H9 (cell line): Measurements from ENCODE around the gene SLC6A19. TPM values are rescaled to one million over a fixed set of nuclear protein-coding genes. Genes with fewer than 3 reads are reported as not detected.

ENCODE experiments used
- DNase-seq: peaks from one replicate; pipeline ENCODE4 v3.0.0-alpha.2; 2017
- H2AFZ ChIP-seq: one replicate; pipeline ENCODE4 v1.6.1; 2013; ENCODE audit warnings: mild to moderate bottlenecking, low read length, control low read depth, moderate library complexity
- H2AK5ac ChIP-seq: 2 replicates; pipeline ENCODE4 v1.6.1; 2013; ENCODE audit warnings: low read length, control low read depth, mixed read lengths; ENCODE audit not compliant: insufficient read length
- H2BK120ac ChIP-seq: one replicate; pipeline ENCODE4 v1.6.1; 2013; ENCODE audit warnings: low read depth, mild to moderate bottlenecking, low read length, control low read depth, inconsistent platforms; ENCODE audit not compliant: poor library complexity, severe bottlenecking
- H2BK12ac ChIP-seq: 2 replicates; pipeline ENCODE4 v1.6.1; 2013; ENCODE audit warnings: low read length, control low read depth, mixed read lengths, low read depth; ENCODE audit not compliant: insufficient read length
- H2BK15ac ChIP-seq: 2 replicates; pipeline ENCODE4 v1.6.1; 2013; ENCODE audit warnings: low read depth, low read length, control low read depth
- H2BK20ac ChIP-seq: one replicate; pipeline ENCODE4 v1.6.1; 2013; ENCODE audit warnings: low read depth, mild to moderate bottlenecking, low read length, control low read depth, inconsistent platforms; ENCODE audit not compliant: poor library complexity, severe bottlenecking
- H2BK5ac ChIP-seq: 2 replicates; pipeline ENCODE4 v1.6.1; 2013; ENCODE audit warnings: low read length, control low read depth, mixed read lengths; ENCODE audit not compliant: insufficient read length
- H3K14ac ChIP-seq: 2 replicates; pipeline ENCODE4 v1.6.1; 2013; ENCODE audit warnings: low read length, control low read depth; ENCODE audit not compliant: insufficient read depth
- H3K18ac ChIP-seq: 2 replicates; pipeline ENCODE4 v1.6.1; 2013; ENCODE audit warnings: low read depth, mild to moderate bottlenecking, mixed read lengths, low read length, control low read depth; ENCODE audit not compliant: insufficient read length
- H3K23ac ChIP-seq: 2 replicates; pipeline ENCODE4 v1.6.1; 2013; ENCODE audit warnings: low read length, control low read depth, mixed read lengths, low read depth; ENCODE audit not compliant: insufficient read length
- H3K23me2 ChIP-seq: 2 replicates; pipeline ENCODE4 v1.6.1; 2013; ENCODE audit warnings: low read depth, mild to moderate bottlenecking, mixed read lengths, low read length, control low read depth; ENCODE audit not compliant: insufficient read length, poor library complexity, severe bottlenecking
- H3K27ac ChIP-seq: 2 replicates; pipeline ENCODE4 v1.5.1; 2013; ENCODE audit warnings: low read length, control low read depth, mixed read lengths, low read depth; ENCODE audit not compliant: insufficient read length
- H3K27me3 ChIP-seq: 2 replicates; pipeline ENCODE4 v1.6.1; 2013; ENCODE audit warnings: low read length, control low read depth, inconsistent platforms; ENCODE audit not compliant: insufficient read depth
- H3K4ac ChIP-seq: 2 replicates; pipeline ENCODE4 v1.6.1; 2013; ENCODE audit warnings: low read depth, mild to moderate bottlenecking, control low read depth, inconsistent platforms, low read length, moderate library complexity
- H3K4me1 ChIP-seq: 2 replicates; pipeline ENCODE4 v1.6.1; 2013; ENCODE audit warnings: low read length, control low read depth, inconsistent platforms; ENCODE audit not compliant: insufficient read depth
- H3K4me2 ChIP-seq: 2 replicates; pipeline ENCODE4 v1.6.1; 2013; ENCODE audit warnings: low read length, control low read depth, mixed read lengths; ENCODE audit not compliant: insufficient read length, insufficient read depth
- H3K56ac ChIP-seq: 2 replicates; pipeline ENCODE4 v1.6.1; 2013; ENCODE audit warnings: low read depth, mild to moderate bottlenecking, mixed read lengths, low read length, control low read depth; ENCODE audit not compliant: insufficient read length
- H3K79me1 ChIP-seq: 2 replicates; pipeline ENCODE4 v1.6.1; 2013; ENCODE audit warnings: low read depth, mild to moderate bottlenecking, moderate library complexity, low read length, control low read depth, inconsistent platforms; ENCODE audit not compliant: insufficient read depth, poor library complexity, severe bottlenecking
- H3K79me2 ChIP-seq: 2 replicates; pipeline ENCODE4 v1.6.1; 2013; ENCODE audit warnings: low read length, control low read depth, inconsistent platforms; ENCODE audit not compliant: insufficient read depth
- H3K9ac ChIP-seq: 2 replicates; pipeline ENCODE4 v1.6.1; 2013; ENCODE audit warnings: low read length, control low read depth, mixed read lengths; ENCODE audit not compliant: insufficient read length; ENCODE audit errors: extremely low read depth
- H3K9me3 ChIP-seq: one replicate; pipeline ENCODE4 v1.6.1; 2013; ENCODE audit warnings: low read depth, low read length, inconsistent platforms; ENCODE audit not compliant: control insufficient read depth
- H3T11ph ChIP-seq: one replicate; pipeline ENCODE4 v1.6.1; 2013; ENCODE audit warnings: mild to moderate bottlenecking, low read length, control low read depth, inconsistent platforms
- H4K20me1 ChIP-seq: one replicate; pipeline ENCODE4 v1.6.1; 2013; ENCODE audit not compliant: control insufficient read depth, insufficient read length, insufficient read depth
- H4K5ac ChIP-seq: 2 replicates; pipeline ENCODE4 v1.6.1; 2013; ENCODE audit warnings: low read depth, mild to moderate bottlenecking, mixed read lengths, low read length, control low read depth; ENCODE audit not compliant: insufficient read length
- H4K8ac ChIP-seq: replicated peaks from 2 replicates; pipeline ENCODE4 v1.6.1; 2013; ENCODE audit warnings: low read length, control low read depth, mixed read lengths, low read depth; ENCODE audit not compliant: insufficient read length
- H4K91ac ChIP-seq: 2 replicates; pipeline ENCODE4 v1.6.1; 2013; ENCODE audit warnings: low read depth, mild to moderate bottlenecking, moderate library complexity, mixed read lengths, low read length, control low read depth; ENCODE audit not compliant: insufficient read length
- H3K27ac Mint-ChIP-seq, 3 experiments: 2 replicates in 2 of 3; 3 replicates in 1 of 3; pipeline ENCODE4 v1.8.0; 2020 to 2021; ENCODE audit warnings: mixed read lengths in 3 of 3, mild to moderate bottlenecking in 1 of 3, moderate library complexity in 1 of 3
- H3K27me3 Mint-ChIP-seq: 2 replicates; pipeline ENCODE4 v1.8.0; 2021; ENCODE audit warnings: low read depth, mild to moderate bottlenecking, moderate library complexity, mixed read lengths
- H3K36me3 Mint-ChIP-seq, 3 experiments: 2 replicates in 2 of 3; 3 replicates in 1 of 3; pipeline ENCODE4 v1.8.0; 2020 to 2021; ENCODE audit warnings: low read depth in 3 of 3, mixed read lengths in 3 of 3; ENCODE audit not compliant: insufficient read depth in 1 of 3
- H3K4me1 Mint-ChIP-seq, 2 experiments: 2 replicates each; pipeline ENCODE4 v1.8.0; 2020; ENCODE audit warnings: mixed read lengths in 2 of 2
- H3K4me3 Mint-ChIP-seq, 2 experiments: 2 replicates in 1 of 2; 3 replicates in 1 of 2; pipeline ENCODE4 v1.8.0; 2020 to 2021; ENCODE audit warnings: mild to moderate bottlenecking in 2 of 2, mixed read lengths in 2 of 2, moderate library complexity in 1 of 2
- H3K9me3 Mint-ChIP-seq, 2 experiments: 2 replicates in 1 of 2; 3 replicates in 1 of 2; pipeline ENCODE4 v1.8.0; 2020; ENCODE audit warnings: mild to moderate bottlenecking in 2 of 2, mixed read lengths in 2 of 2, moderate library complexity in 1 of 2
- CTCF ChIP-seq: fragments of 200-600 bp; sonication (generic); conservative IDR thresholded peaks from 3 replicates; pipeline ENCODE4 v1.8.0; 2021; ENCODE audit warnings: antibody characterized with exemption, mild to moderate bottlenecking
- WGBS: extraction: QIAGEN DNeasy Blood & Tissue Kit; methylation state at CpG from one replicate; pipeline ENCODE4 v1.1.7; 2013; ENCODE audit warnings: missing lambda C conversion rate, low lambda C conversion rate, mixed read lengths; ENCODE audit not compliant: insufficient read length; ENCODE audit errors: extremely low coverage; 5-methylcytosine and 5-hydroxymethylcytosine counted together
- total RNA-seq: library from RNA; stranded (reverse); gene quantifications from 2 replicates; pipeline ENCODE4 v1.2.1, GENCODE V29; 2021

Gene SLC6A19
- total RNA-seq, 1 experiment from 2014 or later, result not detected

DNA sequence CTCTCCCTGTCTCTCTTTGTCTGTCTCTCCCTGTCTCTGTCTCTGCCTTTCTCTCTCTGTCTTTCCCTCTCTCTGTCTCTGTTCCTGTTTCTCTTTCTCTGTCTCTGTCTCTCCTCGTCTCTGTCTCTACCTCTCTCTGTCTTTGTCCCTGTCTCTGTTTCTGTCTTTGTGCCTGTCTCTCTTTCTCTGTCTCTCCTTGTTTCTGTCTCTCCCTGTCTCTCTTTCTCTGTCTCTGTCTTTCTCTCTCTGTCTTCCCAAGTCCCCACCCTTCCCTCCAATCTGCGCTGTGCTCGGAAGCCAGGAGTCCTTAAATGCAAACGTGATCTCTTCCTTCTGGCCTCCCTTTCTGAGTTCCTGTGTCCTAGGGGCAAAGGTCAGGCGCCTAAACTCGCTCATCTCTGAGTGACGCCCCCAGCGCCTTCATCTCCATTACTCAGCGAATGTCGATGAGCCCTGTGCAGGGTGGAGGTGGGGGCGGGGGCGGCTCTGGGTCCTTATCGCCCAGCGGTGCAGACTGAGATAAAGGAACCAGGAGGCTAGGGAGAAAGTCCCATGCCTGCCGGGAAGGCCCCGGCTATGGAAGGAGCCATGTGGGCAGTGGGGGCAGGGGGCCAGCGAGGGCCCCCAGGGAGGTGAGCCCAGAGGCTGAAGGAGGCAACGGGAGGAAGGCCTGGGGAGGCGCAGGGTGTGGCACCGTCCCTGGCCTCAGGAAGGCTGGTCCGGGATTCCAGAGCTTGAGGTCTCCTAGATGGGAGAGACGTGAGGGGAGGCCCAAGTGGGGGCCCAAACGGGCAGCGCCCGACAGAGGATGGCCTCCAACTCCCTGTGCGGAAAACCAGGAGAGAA, 1.5 kb upstream of the SLC6A19 start:
- Histone ChIP-seq H3K4ac (no peak overlapping the region), H2BK15ac (no peak overlapping the region), H2BK20ac (no peak overlapping the region), H4K8ac (no peak overlapping the region), H4K5ac (no peak overlapping the region), H3K9ac (no peak overlapping the region), H3T11ph (no peak overlapping the region), H3K23ac (no peak overlapping the region), H3K18ac (no peak overlapping the region), H3K27me3 (no peaks in the 10 kb centered on the region), H3K27ac (no peak overlapping the region), H3K14ac (no peak overlapping the region), H3K79me2 (no peaks in the 10 kb centered on the region), H4K20me1 (no peaks in the 10 kb centered on the region), H2BK5ac (no peak overlapping the region), H2BK120ac (no peak overlapping the region), H3K79me1 (no peaks in the 10 kb centered on the region), H3K23me2 (no peaks in the 10 kb centered on the region), H3K4me2 (no peak overlapping the region), H2BK12ac (no peak overlapping the region), H3K56ac (no peak overlapping the region), H2AK5ac (no peak overlapping the region), H3K4me1 (no peaks in the 10 kb centered on the region), H3K9me3 (no peaks in the 10 kb centered on the region), H2AFZ (no peak overlapping the region), H4K91ac (no peak overlapping the region)
- H3K9me3 Mint-ChIP-seq, result no peaks in the 10 kb centered on the region
- H3K36me3 Mint-ChIP-seq, result no peaks in the 10 kb centered on the region
- no peaks in the 10 kb centered on the region for H3K27me3 Mint-ChIP-seq
- no peak for DNase-seq
- WGBS, result no CpG with 5 or more reads among the region's 26 CpGs
- H3K4me3 Mint-ChIP-seq, result no peak overlapping the region
- H3K4me1 Mint-ChIP-seq, result peaks cover 1 to 2% of the 10 kb centered on the region in 2 experiments
- TF ChIP-seq CTCF, result no peak
- no peak overlapping the region for H3K27ac Mint-ChIP-seq
